Superior temporal gyrus (tissue), 1 donor: Measurements from ENCODE around the gene DAG1.

Experiments
- DNase-seq: peaks from one replicate; pipeline ENCODE4 v3.0.0-alpha.2; 2016; ENCODE audit errors: extremely low spot score

The DAG1 gene

GRCh38 chr3:49469936-49470713 lies at the start of gene DAG1:
Gene DAG1, plus strand, starts transcription at chr3:49470267. Its CDS starts 40,268 bp downstream, at chr3:49510535.
- peak; percentile 94 for DNase-seq

GRCh38 chr3:49421890-49422378 lies 48.1 kb upstream of the DAG1 start:
- no peak for DNase-seq

- no peak for DNase-seq
Measured at GRCh38 chr3:49422379-49423248, 47.5 kb upstream of the DAG1 start, which contains the start of gene AMT. Gene AMT, minus strand, starts transcription at chr3:49422473. Its CDS starts 23 bp downstream, at chr3:49422450.

GRCh38 chr3:49424816-49425215 lies 45.3 kb upstream of the DAG1 start:
- no peak for DNase-seq

- no peak for DNase-seq
Measured at GRCh38 chr3:49427586-49427985, 42.5 kb upstream of the DAG1 start.

GRCh38 chr3:49428752-49429080 lies 41.4 kb upstream of the DAG1 start:
- no peak for DNase-seq

GRCh38 chr3:49434731-49435130 lies 35.3 kb upstream of the DAG1 start:
- DNase-seq, result no peak

GRCh38 chr3:49445391-49445790 lies 24.7 kb upstream of the DAG1 start:
- DNase-seq, result no peak

GRCh38 chr3:49453621-49454020 lies 16.4 kb upstream of the DAG1 start:
- no peak for DNase-seq

GRCh38 chr3:49454458-49454857 lies 15.6 kb upstream of the DAG1 start:
- no peak for DNase-seq

GRCh38 chr3:49454898-49455681 lies 15.0 kb upstream of the DAG1 start:
- no peak for DNase-seq

- DNase-seq, result no peak
Measured at GRCh38 chr3:49456466-49456865, 13.6 kb upstream of the DAG1 start.

- DNase-seq, result no peak
Measured at GRCh38 chr3:49460188-49460890, 9.7 kb upstream of the DAG1 start.

- DNase-seq, result no peak
Measured at GRCh38 chr3:49460956-49461355, 9.1 kb upstream of the DAG1 start.

GRCh38 chr3:49461443-49462171 lies 8.5 kb upstream of the DAG1 start:
- no peak for DNase-seq

- DNase-seq, result no peak
Measured at GRCh38 chr3:49462222-49462621, 7.8 kb upstream of the DAG1 start.

GRCh38 chr3:49465270-49466034 lies 4.6 kb upstream of the DAG1 start:
- DNase-seq, result peak; percentile 58

- DNase-seq, result no peak
Measured at GRCh38 chr3:49466085-49466484, 4.0 kb upstream of the DAG1 start.

- no peak for DNase-seq
Measured at GRCh38 chr3:49469037-49469935, 781 bp upstream of the DAG1 start.
